ENCODE results near the gene EPHB2. TPM values are rescaled to one million over a fixed set of nuclear protein-coding genes. Genes with fewer than 3 reads are reported as not detected.
"Not testable (repeated sequence)": the region's sequence is repeated elsewhere in the genome, so short reads cannot be mapped to it uniquely, and the experiment has no call there.

The EPHB2 gene
- total RNA-seq, 2 donors from 2014 or later, result 34.0 to 50.7 TPM

DNA sequence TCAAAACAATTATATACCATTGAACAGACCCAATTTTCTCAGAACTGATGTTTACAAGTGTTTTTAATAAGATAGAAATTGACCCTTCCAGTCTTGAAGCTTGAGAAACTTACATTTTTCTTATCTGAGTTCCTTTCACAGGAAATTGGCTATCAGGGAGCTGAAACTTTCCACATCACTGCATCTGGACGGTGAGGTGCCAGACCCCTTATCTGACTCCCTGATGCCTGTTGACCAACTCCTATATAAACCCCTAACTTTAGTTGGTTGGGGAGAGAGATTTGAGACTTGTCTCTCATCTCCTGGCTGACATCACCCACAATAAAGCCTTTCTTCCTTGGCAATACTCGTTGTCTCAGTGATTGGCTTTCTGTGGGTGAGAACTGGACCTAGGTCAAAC is 230.6 kb downstream of the EPHB2 start:
- H3K4me1 Mint-ChIP-seq, result no peaks in the 10 kb centered on the region
- no peaks in the 10 kb centered on the region for H3K27me3 Mint-ChIP-seq (ENCODE audit: insufficient read depth)
- Histone ChIP-seq H3K27ac (ENCODE audit: low read depth, low read length) (no peak overlapping the region), H3K4me1 (ENCODE audit: control insufficient read depth, insufficient read depth, low read length) (no peaks in the 10 kb centered on the region), H3K9ac (ENCODE audit: extremely low read depth, low read length, poor library complexity, severe bottlenecking) (no peak overlapping the region), H3K4me3 (ENCODE audit: low read length) (peak overlapping the region; percentile 18), H3K9me3 (ENCODE audit: control insufficient read depth, low read length) (peaks cover 25% of the 10 kb centered on the region), H3K27me3 (ENCODE audit: control insufficient read depth, insufficient read depth, low read length, poor library complexity, severe bottlenecking) (no peaks in the 10 kb centered on the region), H3K36me3 (ENCODE audit: control insufficient read depth, insufficient read depth, low read length) (no peaks in the 10 kb centered on the region)
- H3K9me3 Mint-ChIP-seq, result peaks cover 33% of the 10 kb centered on the region
- WGBS, 2 experiments (ENCODE audit: insufficient coverage in 1 of 2, insufficient read length in 1 of 2), result 80 to 84% methylated on average over 1 to 2 of the region's 2 CpGs
- no peak for DNase-seq
- TF ChIP-seq, protein P1, sequence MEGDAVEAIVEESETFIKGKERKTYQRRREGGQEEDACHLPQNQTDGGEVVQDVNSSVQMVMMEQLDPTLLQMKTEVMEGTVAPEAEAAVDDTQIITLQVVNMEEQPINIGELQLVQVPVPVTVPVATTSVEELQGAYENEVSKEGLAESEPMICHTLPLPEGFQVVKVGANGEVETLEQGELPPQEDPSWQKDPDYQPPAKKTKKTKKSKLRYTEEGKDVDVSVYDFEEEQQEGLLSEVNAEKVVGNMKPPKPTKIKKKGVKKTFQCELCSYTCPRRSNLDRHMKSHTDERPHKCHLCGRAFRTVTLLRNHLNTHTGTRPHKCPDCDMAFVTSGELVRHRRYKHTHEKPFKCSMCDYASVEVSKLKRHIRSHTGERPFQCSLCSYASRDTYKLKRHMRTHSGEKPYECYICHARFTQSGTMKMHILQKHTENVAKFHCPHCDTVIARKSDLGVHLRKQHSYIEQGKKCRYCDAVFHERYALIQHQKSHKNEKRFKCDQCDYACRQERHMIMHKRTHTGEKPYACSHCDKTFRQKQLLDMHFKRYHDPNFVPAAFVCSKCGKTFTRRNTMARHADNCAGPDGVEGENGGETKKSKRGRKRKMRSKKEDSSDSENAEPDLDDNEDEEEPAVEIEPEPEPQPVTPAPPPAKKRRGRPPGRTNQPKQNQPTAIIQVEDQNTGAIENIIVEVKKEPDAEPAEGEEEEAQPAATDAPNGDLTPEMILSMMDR (conservative IDR thresholded peaks at IDR 0.05), result no peak
- H3K36me3 Mint-ChIP-seq (ENCODE audit: low read depth), result peaks cover 2% of the 10 kb centered on the region
- no peak overlapping the region for H3K27ac Mint-ChIP-seq
- no peak overlapping the region for H3K4me3 Mint-ChIP-seq

DNA sequence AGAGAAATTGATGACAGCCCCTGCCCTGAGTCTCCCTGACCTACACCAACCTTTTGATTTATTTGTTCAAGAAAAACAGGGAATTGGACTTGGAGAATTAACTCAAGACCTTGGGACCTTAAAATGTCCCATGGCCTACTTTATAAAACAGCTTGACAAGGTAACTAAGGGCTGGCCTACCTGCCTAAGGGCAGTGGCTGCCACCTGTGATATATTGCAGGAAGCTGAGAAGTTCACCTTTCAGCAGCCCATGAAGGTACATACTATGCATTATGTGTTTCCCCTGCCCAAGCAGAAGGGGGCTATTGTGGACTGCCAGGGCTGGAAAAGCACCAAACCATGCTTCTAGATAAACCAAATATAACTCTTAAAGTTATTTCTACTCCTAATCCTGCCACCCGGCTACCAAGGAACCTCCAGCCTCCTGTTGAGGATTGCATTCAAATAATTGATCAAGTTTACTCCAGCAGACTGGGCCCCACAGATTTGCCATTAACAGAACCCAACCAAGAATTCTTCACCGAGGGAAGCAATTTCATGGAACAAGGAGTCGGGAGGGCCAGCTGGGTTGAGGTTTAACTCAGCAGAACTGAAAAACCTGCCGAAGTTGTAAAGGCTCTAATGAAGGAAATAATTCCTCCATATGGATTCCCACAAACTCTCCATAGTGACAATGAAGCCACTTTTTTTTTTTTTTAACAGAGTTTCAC is 233.9 kb downstream of the EPHB2 start:
- no peak overlapping the region for H3K27ac Mint-ChIP-seq
- Histone ChIP-seq H3K9ac (ENCODE audit: extremely low read depth, low read length, poor library complexity, severe bottlenecking) (no peak overlapping the region), H3K9me3 (ENCODE audit: control insufficient read depth, low read length) (peaks cover 24% of the 10 kb centered on the region), H3K36me3 (ENCODE audit: control insufficient read depth, insufficient read depth, low read length) (no peaks in the 10 kb centered on the region), H3K4me3 (ENCODE audit: low read length) (no peak overlapping the region), H3K27ac (ENCODE audit: low read depth, low read length) (no peak overlapping the region), H3K4me1 (ENCODE audit: control insufficient read depth, insufficient read depth, low read length) (no peaks in the 10 kb centered on the region), H3K27me3 (ENCODE audit: control insufficient read depth, insufficient read depth, low read length, poor library complexity, severe bottlenecking) (no peaks in the 10 kb centered on the region)
- no peaks in the 10 kb centered on the region for H3K4me1 Mint-ChIP-seq
- peaks cover 29% of the 10 kb centered on the region for H3K9me3 Mint-ChIP-seq
- no peak overlapping the region for H3K4me3 Mint-ChIP-seq
- DNase-seq, result no peak
- 92 to 100% methylated on average over 2 to 4 of the region's 4 CpGs for WGBS, 2 experiments (ENCODE audit: insufficient coverage in 1 of 2, insufficient read length in 1 of 2)
- TF ChIP-seq, protein P1 (conservative IDR thresholded peaks at IDR 0.05), result no peak
- H3K36me3 Mint-ChIP-seq (ENCODE audit: low read depth), result peaks cover 2% of the 10 kb centered on the region
- H3K27me3 Mint-ChIP-seq (ENCODE audit: insufficient read depth), result peaks cover 3% of the 10 kb centered on the region

DNA sequence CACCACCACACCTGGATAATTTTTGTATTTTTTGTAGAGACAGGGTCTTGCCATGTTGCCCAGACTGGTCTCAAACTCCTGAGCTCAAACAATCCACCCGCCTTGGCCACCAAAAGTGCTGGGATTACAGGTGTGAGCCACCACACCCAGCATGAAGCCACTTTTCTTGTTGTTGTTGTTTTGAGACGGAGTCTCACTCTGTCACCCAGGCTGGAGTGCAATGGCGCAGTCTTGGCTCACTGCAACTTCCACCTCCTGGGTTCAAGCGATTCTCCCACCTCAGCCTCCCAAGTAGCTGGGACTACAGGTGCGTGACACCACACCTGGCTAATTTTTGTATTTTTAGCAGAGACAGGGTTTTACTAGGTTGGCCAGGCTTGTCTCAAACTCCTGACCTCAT is 234.5 kb downstream of the EPHB2 start:
- H3K9me3 Mint-ChIP-seq, result peaks cover 23% of the 10 kb centered on the region
- H3K4me3 ChIP-seq (ENCODE audit: low read length); H3K27me3 Mint-ChIP-seq (ENCODE audit: insufficient read depth); H3K27ac Mint-ChIP-seq; H3K4me1 Mint-ChIP-seq; H3K4me3 Mint-ChIP-seq; DNase-seq; H3K36me3 Mint-ChIP-seq (ENCODE audit: low read depth); H3K4me1 ChIP-seq (ENCODE audit: control insufficient read depth, insufficient read depth, low read length); H3K36me3 ChIP-seq (ENCODE audit: control insufficient read depth, insufficient read depth, low read length); H3K27ac ChIP-seq (ENCODE audit: low read depth, low read length); H3K9ac ChIP-seq (ENCODE audit: extremely low read depth, low read length, poor library complexity, severe bottlenecking); H3K27me3 ChIP-seq (ENCODE audit: control insufficient read depth, insufficient read depth, low read length, poor library complexity, severe bottlenecking): not testable (repeated sequence)
- WGBS, 2 experiments (ENCODE audit: insufficient coverage in 1 of 2, insufficient read length in 1 of 2), result 92 to 100% methylated on average over 4 to 5 of the region's 5 CpGs
- peaks cover 17% of the 10 kb centered on the region for H3K9me3 ChIP-seq (ENCODE audit: control insufficient read depth, low read length)
